RKO (cell line): ENCODE results near the gene CARD9.

Experiments used
- DNase-seq: peaks from one replicate; pipeline ENCODE4 v3.0.0-alpha.2; 2016; ENCODE audit warnings: low spot score

CARD9 gene

GRCh38 chr9:136347472-136348256 is 25.8 kb downstream of the CARD9 start:
- no peak for DNase-seq

DNA sequence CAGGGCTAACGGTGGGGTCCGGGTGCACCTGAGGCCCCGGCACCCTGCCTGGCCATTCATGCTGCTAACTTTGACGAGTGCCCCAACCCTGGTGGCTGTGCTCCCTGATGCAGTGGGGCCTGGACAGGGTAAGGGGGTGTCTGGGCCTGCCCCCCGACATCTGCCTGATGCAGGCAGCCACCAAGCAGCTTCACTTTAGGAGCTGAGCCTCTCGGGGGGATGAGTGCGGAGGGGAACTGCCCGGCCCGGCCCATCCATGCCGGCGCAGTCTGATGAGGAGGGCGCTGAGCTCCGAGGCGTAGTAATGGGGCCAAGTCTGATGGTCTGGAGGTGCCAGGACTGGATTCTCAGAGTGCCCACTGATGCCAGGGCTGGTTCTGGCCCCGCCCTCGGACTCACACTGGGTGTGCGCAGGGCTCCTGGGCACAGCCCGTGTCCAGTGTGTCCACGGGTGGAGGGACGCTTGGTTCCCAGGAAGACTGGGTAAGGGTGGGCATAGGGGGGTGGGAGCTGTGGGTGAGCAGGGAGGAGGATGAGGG is 26.5 kb downstream of the CARD9 start:
- DNase-seq = no peak

GRCh38 chr9:136346157-136346481 is 27.4 kb downstream of the CARD9 start:
- DNase-seq = no peak

GRCh38 chr9:136345281-136346156 is 27.9 kb downstream of the CARD9 start:
- peak; percentile 86 for DNase-seq

DNA sequence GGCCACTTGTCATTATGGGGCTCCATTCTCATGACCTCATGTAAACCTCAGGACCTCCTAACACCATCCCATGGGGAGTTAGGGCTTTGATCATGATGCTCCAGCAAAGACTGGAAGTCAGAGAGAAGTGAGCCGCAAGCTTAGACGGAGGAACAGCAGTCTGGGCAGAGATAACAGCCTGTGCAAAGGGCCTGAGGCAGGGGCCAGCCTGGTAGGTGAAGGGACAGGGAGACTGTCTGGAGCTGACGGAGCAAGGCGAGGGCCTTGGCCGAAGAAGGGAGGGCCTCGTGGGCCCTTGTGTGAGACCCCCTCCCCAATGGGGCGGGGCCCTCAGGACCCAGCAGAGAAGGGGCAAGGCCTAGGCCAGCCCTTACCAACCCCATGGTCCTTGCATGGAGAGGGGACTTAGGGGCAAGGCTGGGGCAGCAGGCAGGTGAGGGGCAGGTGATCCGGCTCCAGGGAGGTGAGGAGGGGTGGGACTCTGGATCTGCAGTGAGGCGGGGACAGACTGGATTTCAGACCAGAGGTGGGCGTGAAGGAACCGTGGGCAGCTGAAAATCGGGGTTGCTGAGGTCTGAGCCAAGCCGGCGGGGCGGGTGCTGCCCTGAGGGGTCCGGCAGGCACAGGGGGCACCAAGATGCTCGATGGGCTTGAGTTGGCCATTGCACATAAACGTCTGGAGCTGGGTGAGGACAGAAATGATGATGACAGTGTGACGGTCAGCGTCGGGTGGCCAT is 28.8 kb downstream of the CARD9 start:
- no peak for DNase-seq

- no peak for DNase-seq
Measured at GRCh38 chr9:136343884-136344269, 29.6 kb downstream of the CARD9 start.

- no peak for DNase-seq
Measured at GRCh38 chr9:136343121-136343883, 30.2 kb downstream of the CARD9 start.

- no peak for DNase-seq
Measured at GRCh38 chr9:136342181-136343120, 31.0 kb downstream of the CARD9 start.

GRCh38 chr9:136341769-136342168 is 31.7 kb downstream of the CARD9 start:
- no peak for DNase-seq

DNA sequence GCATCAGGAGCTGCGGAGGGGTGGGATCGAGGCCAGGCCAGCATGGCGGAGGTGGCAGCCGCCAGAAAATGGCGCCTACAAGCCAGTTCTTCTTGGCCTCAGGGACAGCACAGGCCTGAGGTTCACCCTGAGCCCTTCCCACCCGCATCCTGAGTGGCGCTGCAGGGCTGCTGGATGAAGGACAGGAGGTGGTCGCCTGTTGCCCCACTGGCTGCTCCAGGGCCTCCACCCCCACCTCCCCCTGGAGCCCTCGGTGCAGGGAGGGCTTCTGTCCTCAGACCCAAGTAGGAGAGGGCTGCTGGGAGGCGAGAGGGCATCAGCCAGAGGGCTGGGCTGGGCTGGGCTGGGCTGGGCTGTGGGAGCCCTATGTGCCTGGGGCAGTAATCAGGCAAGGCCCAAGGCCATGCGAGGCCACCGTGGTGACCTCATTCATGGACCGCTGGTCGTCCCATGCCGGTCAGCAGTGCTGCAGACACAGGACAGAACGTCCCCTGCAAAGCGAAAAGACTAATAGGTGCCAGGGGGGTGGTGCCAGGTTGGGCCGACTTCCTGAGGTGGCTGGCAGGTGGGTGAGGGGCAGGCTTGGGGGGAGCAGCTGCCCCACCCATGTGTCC is 32.3 kb downstream of the CARD9 start:
- DNase-seq = no peak

- no peak for DNase-seq
Measured at GRCh38 chr9:136340356-136341041, 33.0 kb downstream of the CARD9 start.

- DNase-seq = no peak
Measured at GRCh38 chr9:136339958-136340310, 33.5 kb downstream of the CARD9 start.

DNA sequence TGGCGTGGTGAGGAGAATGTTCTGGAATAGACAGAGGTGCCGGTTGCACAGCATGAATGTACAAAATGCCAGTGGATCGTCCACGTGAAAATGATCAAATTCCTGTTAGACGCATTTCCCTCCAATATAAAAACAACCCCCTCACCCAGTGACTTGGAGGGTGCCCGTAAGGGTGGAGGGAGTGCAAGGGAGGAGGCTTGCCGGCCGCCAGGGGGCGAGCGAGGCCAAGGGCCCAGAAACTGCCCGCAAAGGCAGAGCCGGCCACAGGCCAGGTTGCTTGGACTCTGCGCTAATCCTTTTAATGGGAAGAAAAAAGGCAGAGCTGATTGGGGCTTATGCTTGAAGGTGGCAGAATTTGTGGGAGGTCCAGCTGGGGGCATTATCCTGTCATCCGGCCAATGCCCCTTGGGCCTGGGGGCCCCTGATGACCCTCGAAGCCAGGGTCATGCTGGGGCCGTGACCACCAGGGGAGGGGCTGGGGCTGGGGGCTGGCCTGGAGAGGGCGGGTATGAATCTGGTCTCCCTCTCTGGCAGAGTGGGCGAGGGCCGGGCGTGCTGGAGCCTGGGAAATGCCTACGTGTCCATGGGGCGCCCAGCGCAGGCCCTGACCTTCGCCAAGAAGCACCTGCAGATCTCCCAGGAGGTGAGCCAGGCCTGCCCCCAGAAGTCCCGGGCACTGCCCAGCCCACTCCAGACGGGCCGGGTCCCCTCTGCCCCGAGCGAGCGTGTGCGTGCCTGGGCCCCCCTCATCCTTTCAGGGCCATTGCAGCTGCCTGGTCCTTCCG is 34.1 kb downstream of the CARD9 start:
- peak; percentile 72 for DNase-seq

GRCh38 chr9:136338511-136338910 is 35.0 kb downstream of the CARD9 start:
- no peak for DNase-seq

GRCh38 chr9:136337416-136338395 is 35.8 kb downstream of the CARD9 start:
- no peak for DNase-seq

DNA sequence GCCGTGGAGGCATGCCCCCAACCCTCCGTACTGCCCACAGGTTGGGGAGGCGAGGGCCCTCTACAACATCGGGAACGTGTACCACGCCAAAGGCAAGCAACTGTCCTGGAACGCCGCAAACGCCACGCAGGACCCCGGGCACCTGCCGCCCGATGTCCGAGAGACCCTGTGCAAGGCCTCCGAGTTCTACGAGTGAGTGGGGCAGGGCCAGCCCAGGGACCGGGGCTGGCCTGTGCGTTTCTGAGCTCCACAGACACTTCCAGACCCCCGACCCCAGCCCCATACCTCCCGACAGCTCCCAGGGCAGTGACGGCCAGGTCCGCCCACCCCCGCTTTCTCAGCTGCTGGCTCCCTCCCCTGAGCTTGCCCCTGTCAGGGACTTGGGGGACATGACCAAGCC is 36.6 kb downstream of the CARD9 start:
- DNase-seq = no peak

GRCh38 chr9:136336156-136336870 is 37.2 kb downstream of the CARD9 start:
- peak; percentile 58 for DNase-seq
